Measurements from ENCODE around the gene PKHD1. TPM values are rescaled to one million over a fixed set of nuclear protein-coding genes. Genes with fewer than 3 reads are reported as not detected.

Gene PKHD1
- total RNA-seq, 6 experiments from 2014 or later: 1.2 to 3.0 (median 2.3) TPM

DNA sequence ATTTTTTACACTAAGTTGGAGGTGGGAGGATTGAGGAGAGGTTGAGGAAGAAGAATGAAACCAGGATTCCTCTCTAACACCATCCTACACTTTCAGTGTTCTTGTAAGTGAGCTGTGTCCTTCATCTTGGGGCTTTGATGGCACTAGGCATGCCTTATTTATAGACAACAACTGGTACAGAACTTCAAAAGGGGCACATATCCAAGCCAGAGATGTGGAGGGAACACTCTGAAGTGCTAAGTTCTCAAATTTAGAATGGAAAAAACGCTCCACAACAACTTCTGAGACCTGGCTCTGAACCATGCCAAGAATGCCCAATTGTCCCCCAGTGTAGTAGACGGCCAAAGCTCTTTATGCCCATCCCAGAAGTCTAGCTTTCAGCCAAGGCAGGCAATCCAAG is 16.2 kb upstream of the PKHD1 start:
- no peak for ATAC-seq
- intact Hi-C loops (cut with DNase I): no loop called here
- H3K4me3 ChIP-seq: no peak overlapping the region

DNA sequence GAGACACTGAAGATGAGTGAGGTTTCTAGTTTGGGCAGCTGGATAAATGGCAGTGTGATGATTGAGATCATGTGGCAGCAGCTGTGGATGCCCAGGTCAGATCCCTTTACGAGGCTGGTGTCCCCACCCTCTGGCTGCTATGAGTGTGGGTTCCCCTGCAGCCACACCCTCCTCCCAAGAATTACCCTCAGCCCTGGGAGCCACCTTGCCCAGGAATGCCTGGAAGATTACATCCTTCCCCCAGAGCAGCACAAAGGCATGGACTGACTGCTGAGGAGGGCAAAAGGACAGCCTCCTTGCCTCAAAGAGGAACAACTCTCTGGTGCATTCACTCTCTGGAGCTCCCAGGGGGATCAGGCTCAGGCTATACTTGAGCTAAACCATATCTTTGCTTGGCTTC is 15.0 kb upstream of the PKHD1 start:
- no peak for DNase-seq
- Histone ChIP-seq H3K4me1 (no peaks in the 10 kb centered on the region), H3K27ac (no peak overlapping the region), H3K27me3 (no peaks in the 10 kb centered on the region), H3K9me3 (no peaks in the 10 kb centered on the region), H3K36me3 (no peaks in the 10 kb centered on the region), H3K4me3 (no peak overlapping the region)
- ATAC-seq: no peak
- WGBS (ENCODE audit: insufficient coverage, low coverage, low lambda C conversion rate, missing lambda C conversion rate): 33% methylated on average over 1 of the region's 1 CpG
- intact Hi-C loops (cut with DNase I): no loop called here
- no peak for TF ChIP-seq POLR2A (IDR thresholded peaks at IDR 0.05)
- TF ChIP-seq, protein P1, sequence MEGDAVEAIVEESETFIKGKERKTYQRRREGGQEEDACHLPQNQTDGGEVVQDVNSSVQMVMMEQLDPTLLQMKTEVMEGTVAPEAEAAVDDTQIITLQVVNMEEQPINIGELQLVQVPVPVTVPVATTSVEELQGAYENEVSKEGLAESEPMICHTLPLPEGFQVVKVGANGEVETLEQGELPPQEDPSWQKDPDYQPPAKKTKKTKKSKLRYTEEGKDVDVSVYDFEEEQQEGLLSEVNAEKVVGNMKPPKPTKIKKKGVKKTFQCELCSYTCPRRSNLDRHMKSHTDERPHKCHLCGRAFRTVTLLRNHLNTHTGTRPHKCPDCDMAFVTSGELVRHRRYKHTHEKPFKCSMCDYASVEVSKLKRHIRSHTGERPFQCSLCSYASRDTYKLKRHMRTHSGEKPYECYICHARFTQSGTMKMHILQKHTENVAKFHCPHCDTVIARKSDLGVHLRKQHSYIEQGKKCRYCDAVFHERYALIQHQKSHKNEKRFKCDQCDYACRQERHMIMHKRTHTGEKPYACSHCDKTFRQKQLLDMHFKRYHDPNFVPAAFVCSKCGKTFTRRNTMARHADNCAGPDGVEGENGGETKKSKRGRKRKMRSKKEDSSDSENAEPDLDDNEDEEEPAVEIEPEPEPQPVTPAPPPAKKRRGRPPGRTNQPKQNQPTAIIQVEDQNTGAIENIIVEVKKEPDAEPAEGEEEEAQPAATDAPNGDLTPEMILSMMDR (IDR thresholded peaks at IDR 0.05): no peak

More for the DNA sequence above, 16.2 kb upstream of the PKHD1 start:
- Histone ChIP-seq H3K27ac (no peak overlapping the region), H3K27me3 (no peaks in the 10 kb centered on the region), H3K4me1 (no peaks in the 10 kb centered on the region), H3K36me3 (no peaks in the 10 kb centered on the region), H3K9me3 (no peaks in the 10 kb centered on the region)
- DNase-seq: no peak
- 80% methylated on average over 1 of the region's 2 CpGs for WGBS (ENCODE audit: insufficient coverage, low coverage, low lambda C conversion rate, missing lambda C conversion rate)
- TF ChIP-seq POLR2A (IDR thresholded peaks at IDR 0.05): no peak
- TF ChIP-seq, protein P1 (IDR thresholded peaks at IDR 0.05): no peak

DNA sequence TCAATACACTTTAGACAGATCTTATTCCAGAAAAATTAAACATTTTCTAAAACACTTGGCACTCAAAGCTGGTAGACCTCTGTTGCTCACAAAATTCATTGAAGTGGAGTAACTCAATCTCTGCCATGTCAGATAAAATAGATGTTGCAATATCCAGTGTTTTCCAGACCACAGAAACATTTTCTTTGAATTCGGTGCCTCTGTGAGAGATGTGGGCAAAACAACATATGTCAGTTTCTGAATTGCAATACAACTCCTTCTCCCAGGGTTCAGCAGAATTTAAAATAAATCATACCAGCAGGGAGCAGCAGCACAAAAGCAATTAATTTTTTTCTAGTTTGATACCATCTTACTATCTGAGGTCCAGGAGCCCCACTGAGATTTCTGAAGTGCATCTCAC is 11.3 kb upstream of the PKHD1 start:
- Histone ChIP-seq H3K9me3 (no peaks in the 10 kb centered on the region), H3K4me1 (no peaks in the 10 kb centered on the region), H3K27ac (no peak overlapping the region), H3K27me3 (no peaks in the 10 kb centered on the region), H3K36me3 (no peaks in the 10 kb centered on the region), H3K4me3 (no peak overlapping the region)
- 11% methylated on average over 1 of the region's 1 CpG for WGBS (ENCODE audit: insufficient coverage, low coverage, low lambda C conversion rate, missing lambda C conversion rate)
- DNase-seq (no peak), ATAC-seq (peak; percentile 41 to 68 (median 55))
- intact Hi-C loops (cut with DNase I): no loop called here
- TF ChIP-seq, protein P1 (IDR thresholded peaks at IDR 0.05): peak in 2 of 4 donors; percentile 21 to 23
- TF ChIP-seq POLR2A (IDR thresholded peaks at IDR 0.05): no peak

DNA sequence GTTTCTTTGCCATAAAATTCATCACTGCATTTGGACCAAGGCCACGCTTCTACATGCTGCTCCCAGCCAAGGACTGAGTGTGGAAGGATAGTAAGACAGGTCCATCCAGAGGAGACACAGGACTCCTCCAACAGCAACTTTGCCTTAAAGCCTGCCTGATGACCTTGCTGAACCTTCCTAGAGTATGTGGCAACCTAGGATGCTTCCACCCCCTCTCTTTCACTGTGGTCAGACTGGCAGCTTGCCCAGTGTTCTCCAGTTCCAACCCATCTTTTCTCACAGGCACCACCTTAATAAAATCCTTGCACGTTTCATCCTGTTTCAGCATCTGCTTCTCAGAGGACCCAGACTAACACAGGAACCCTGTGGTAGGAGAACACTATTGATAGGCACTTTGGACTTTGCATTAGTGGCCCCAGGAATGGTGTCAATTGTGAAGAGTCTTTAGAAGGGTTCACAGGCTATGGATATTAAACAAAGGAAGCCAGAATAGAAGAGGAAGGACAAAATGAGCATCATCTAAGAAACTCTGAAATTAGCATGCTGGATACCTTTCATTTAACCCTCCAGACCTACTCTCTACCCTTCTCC is 2.4 kb upstream of the PKHD1 start:
- ATAC-seq (peak; percentile 61 to 66 (median 65)), DNase-seq (peak; percentile 57 to 60 (median 59))
- TF ChIP-seq POLR2A (IDR thresholded peaks at IDR 0.05): no peak
- TF ChIP-seq, protein P1 (IDR thresholded peaks at IDR 0.05): no peak
- Histone ChIP-seq H3K36me3 (no peaks in the 10 kb centered on the region), H3K4me3 (no peak overlapping the region), H3K9me3 (no peaks in the 10 kb centered on the region), H3K27ac (no peak overlapping the region), H3K27me3 (no peaks in the 10 kb centered on the region), H3K4me1 (peaks cover 0 to 12% (median 0%) of the 10 kb centered on the region in 4 donors)
- 54% methylated on average over 2 of the region's 2 CpGs for WGBS (ENCODE audit: insufficient coverage, low coverage, low lambda C conversion rate, missing lambda C conversion rate)
- intact Hi-C loops (cut with DNase I): no loop called here
